K562 (cell line): ENCODE results near the gene MICOS13. TPM values are rescaled to one million over a fixed set of nuclear protein-coding genes. Genes with fewer than 3 reads are reported as not detected.

Experiments
- ATAC-seq: fragments of 200-7000 bp; cut with Tn5 transposase; 3 replicates; pipeline ENCODE4 v1.9.1; 2020; ENCODE audit warnings: moderate library complexity
- BruUV-seq: library from RNA; stranded (reverse); fragments of 400-500 nt; replicated peaks from 2 replicates; lab custom pipeline; 2021; lab: Mats Ljungman, UMichigan
- CTCF ChIA-PET: fragments of 300-600 bp; formaldehyde crosslinking; extraction: SDS; loops from one replicate; lab custom pipeline; 2021; ENCODE audit warnings: low intra/inter-chr PET ratio; lab: Yijun Ruan, JAX
- POLR2A ChIA-PET: fragments of 300-600, 350-650 bp; sonication (Branson Sonifier 250); formaldehyde crosslinking; extraction: SDS; loops from one replicate; lab custom pipeline; 2021; ENCODE audit warnings: antibody characterized with exemption, inconsistent platforms; lab: Yijun Ruan, JAX
- DNase-seq, 4 experiments: peaks; one replicate each; pipeline versions ENCODE4 v3.0.0 to v3.0.0-alpha.2; 2011 to 2018; ENCODE audit warnings: low spot score in 3 of 4, mixed read lengths in 3 of 4; ENCODE audit errors: extremely low read depth in 1 of 4
- FAIRE-seq: peaks from 2 replicates; lab custom pipeline; 2011; peaks lifted over from hg19 to GRCh38; lab: Jason Lieb, UNC
- H2AFZ ChIP-seq: 2 replicates; pipeline ENCODE4 v1.6.0; 2011; ENCODE audit warnings: low read depth, low read length, control low read depth, inconsistent platforms
- H3K27ac ChIP-seq: fragments of 200-600 bp; 3 replicates; pipeline ENCODE4 v1.8.0; 2011; ENCODE audit warnings: low read depth, mild to moderate bottlenecking, control low read depth, inconsistent platforms, low read length, moderate library complexity, mixed read lengths; ENCODE audit errors: extremely low read depth
- H3K27me3 ChIP-seq, 2 experiments: fragments of 300-600 bp in 1 of 2; 2 replicates in 1 of 2; 3 replicates in 1 of 2; pipeline versions ENCODE4 v1.6.0 to v1.8.0; 2011; ENCODE audit warnings: inconsistent platforms in 2 of 2, low read length in 2 of 2, mild to moderate bottlenecking in 1 of 2, mixed read lengths in 1 of 2, moderate library complexity in 1 of 2; ENCODE audit not compliant: control insufficient read depth in 2 of 2, insufficient read depth in 2 of 2
- H3K36me3 ChIP-seq: fragments of 300-600 bp; 3 replicates; pipeline ENCODE4 v1.8.0; 2011; ENCODE audit warnings: mild to moderate bottlenecking, low read length, inconsistent platforms; ENCODE audit not compliant: control insufficient read depth, insufficient read depth
- H3K4me1 ChIP-seq, 2 experiments: fragments of 200-600 bp in 1 of 2; replicated peaks in 1 of 2; 2 replicates in 1 of 2; 3 replicates in 1 of 2; pipeline versions ENCODE4 v1.5.1 to v1.8.0; 2011; ENCODE audit warnings: inconsistent platforms in 2 of 2, low read length in 2 of 2, mild to moderate bottlenecking in 1 of 2, mixed read lengths in 1 of 2, moderate library complexity in 1 of 2; ENCODE audit not compliant: control insufficient read depth in 2 of 2, insufficient read depth in 2 of 2
- H3K4me2 ChIP-seq: 2 replicates; pipeline ENCODE4 v1.6.1; 2011; ENCODE audit warnings: low read length, control low read depth, inconsistent platforms, mixed read lengths; ENCODE audit not compliant: insufficient read depth
- H3K4me3 ChIP-seq: fragments of 200-600 bp; sonication (generic), shearing (Covaris generic); 2 replicates; pipeline ENCODE4 v1.5.1; 2016; ENCODE audit warnings: control low read depth, inconsistent platforms
- H3K79me2 ChIP-seq: fragments of 200-600 bp; 3 replicates; pipeline ENCODE4 v1.8.0; 2011; ENCODE audit warnings: low read length, inconsistent platforms; ENCODE audit not compliant: control insufficient read depth, insufficient read depth
- H3K9ac ChIP-seq, 2 experiments: 2 replicates each; pipeline versions ENCODE4 v1.6.0 to v1.6.1; 2011; ENCODE audit warnings: low read depth in 2 of 2, low read length in 2 of 2, control low read depth in 1 of 2, inconsistent platforms in 1 of 2, mild to moderate bottlenecking in 1 of 2, mixed read lengths in 1 of 2; ENCODE audit not compliant: insufficient read depth in 1 of 2
- H3K9me1 ChIP-seq: one replicate; pipeline ENCODE4 v1.6.0; 2011; ENCODE audit warnings: inconsistent platforms, mild to moderate bottlenecking, low read length, moderate library complexity; ENCODE audit not compliant: control insufficient read depth, insufficient read depth
- H3K9me3 ChIP-seq: replicated peaks from 2 replicates; pipeline ENCODE4 v1.5.1; 2011; ENCODE audit warnings: low read depth, low read length, inconsistent platforms; ENCODE audit not compliant: control insufficient read depth, insufficient read depth
- H4K20me1 ChIP-seq: replicated peaks from 2 replicates; pipeline ENCODE4 v1.6.1; 2011; ENCODE audit warnings: low read length, inconsistent platforms, mixed read lengths; ENCODE audit not compliant: control insufficient read depth, insufficient read depth
- CTCF ChIP-seq, 3 experiments: IDR thresholded peaks in 2 of 3; conservative IDR thresholded peaks in 1 of 3; 2 replicates each; pipeline ENCODE4 v1.5.1; 2011 to 2012; ENCODE audit warnings: low read length in 3 of 3, mild to moderate bottlenecking in 3 of 3, control low read depth in 2 of 3, improper control_type of control experiment in 1 of 3, inconsistent platforms in 1 of 3, low read depth in 1 of 3, mixed read lengths in 1 of 3, moderate library complexity in 1 of 3; ENCODE audit not compliant: insufficient read depth in 2 of 3
- KDM1A ChIP-seq, 2 experiments: fragments of 450-650 bp; IDR thresholded peaks; 2 replicates each; pipeline ENCODE4 v1.6.1; 2016; ENCODE audit warnings: mild to moderate bottlenecking in 2 of 2
- MCM7 ChIP-seq, 2 experiments: fragments of 450-650 bp; IDR thresholded peaks; 2 replicates each; pipeline ENCODE4 v1.6.1; 2016 to 2018
- POLR2G ChIP-seq: fragments of 200-400 bp; formaldehyde crosslinking; IDR thresholded peaks from 2 replicates; pipeline ENCODE4 v1.6.1; 2017; ENCODE audit warnings: low read depth, mild to moderate bottlenecking, antibody characterized with exemption, low read length, moderate library complexity
- POLR2H ChIP-seq: IDR thresholded peaks from 2 replicates; pipeline ENCODE4 v1.6.1; 2016; ENCODE audit warnings: missing genetic modification characterization, low read depth, mild to moderate bottlenecking, control low read depth, missing compliant biosample characterization, moderate library complexity
- POLR3A ChIP-seq: IDR thresholded peaks from 2 replicates; pipeline ENCODE4 v1.6.1; 2011; ENCODE audit warnings: borderline replicate concordance, mild to moderate bottlenecking, moderate library complexity; ENCODE audit not compliant: insufficient read length, insufficient read depth; ENCODE audit errors: extremely low read depth
- RBM22 ChIP-seq: fragments of 200-400 bp; formaldehyde crosslinking; IDR thresholded peaks from 2 replicates; pipeline ENCODE4 v1.6.1; 2018; ENCODE audit warnings: low read length, low read depth; ENCODE audit not compliant: poor library complexity, severe bottlenecking
- WGBS: fragments of 100-300 bp; shearing (Covaris generic); methylation state at CpG from one replicate; pipeline ENCODE4 v1.1.6; 2016; ENCODE audit warnings: low coverage, mixed read lengths; ENCODE audit not compliant: insufficient coverage; ENCODE audit errors: missing lambda C conversion rate; 5-methylcytosine and 5-hydroxymethylcytosine counted together
- in situ Hi-C: fragments of 300-500 bp; cut with MboI; formaldehyde crosslinking; loops from 4 replicates; pipeline ENCODE4 v1.15.0; 2018; ENCODE audit warnings: inconsistent platforms, mixed read lengths
- intact Hi-C: fragments of 100-400 bp; cut with micrococcal nuclease; formaldehyde crosslinking; loops from 2 replicates; pipeline ENCODE4 v1.14.2; 2022
- polyA plus RNA-seq, 8 experiments: library from polyadenylated mRNA; depleted of rRNA in 4 of 8; stranded (reverse) in 5 of 8; unstranded in 3 of 8; fragments of >200 nt; fragmentation: Nextera tagmentation in 2 of 8; fragmentation: Illumina TruSeq in 1 of 8; extraction: Ambion mirVana in 2 of 8; extraction: Trizol in 1 of 8; gene quantifications; 2 replicates each; pipeline versions ENCODE4 v1.2.1 to v1.2.3, GENCODE V29; 2011 to 2014; ENCODE audit warnings: inconsistent platforms in 1 of 8, missing spikeins in 1 of 8
- total RNA-seq, 7 experiments: library from RNA; depleted of rRNA in 6 of 7; stranded (reverse); fragments of >200 nt in 6 of 7; fragmentation: Illumina TruSeq in 2 of 7; extraction: Trizol in 2 of 7; gene quantifications; 2 replicates each; pipeline versions ENCODE4 v1.2.1 to v1.2.3, GENCODE V29; 2011 to 2021; ENCODE audit warnings: low replicate concordance in 1 of 7

The MICOS13 gene
- total and polyA plus RNA-seq, 9 of the 15 experiments (the other 6 are each of a cell fraction or from before 2014, with no cell fraction given): 15.5 to 220 (median 49.4) TPM

GRCh38 chr19:5652261-5652660, 28.1 kb downstream of the MICOS13 start:
- no peak for DNase-seq
- H3K27me3 ChIP-seq: no peaks in the 10 kb centered on the region
- in situ Hi-C loops: no loop called here
- H2AFZ ChIP-seq: no peak overlapping the region
- ChIA-PET CTCF (no interaction called here), POLR2A (no interaction called here)
- no peaks in the 10 kb centered on the region for H3K9me1 ChIP-seq
- no TSS peak for BruUV-seq
- H3K36me3 ChIP-seq: peaks cover 89% of the 10 kb centered on the region
- WGBS: 97% methylated on average over 10 of the region's 10 CpGs
- H3K9me3 ChIP-seq: no peaks in the 10 kb centered on the region
- TF ChIP-seq KDM1A (IDR thresholded peaks at IDR 0.05): no peak
- 0 out of 2 replicates have a peak, but pooled peaks have one; percentile 20 for TF ChIP-seq POLR2H (tag)
- no peak overlapping the region for H3K4me2 ChIP-seq
- FAIRE-seq: no peak
- no peaks in the 10 kb centered on the region for H3K4me1 ChIP-seq
- H3K27ac ChIP-seq: no peak overlapping the region
- H3K9ac ChIP-seq: no peak overlapping the region
- no peak for ATAC-seq
- intact Hi-C loops: no loop called here
- H3K79me2 ChIP-seq: peaks cover 2% of the 10 kb centered on the region; the same call in 1 of the 3 replicates
- H3K4me3 ChIP-seq: no peak overlapping the region
- H4K20me1 ChIP-seq: peaks cover 2% of the 10 kb centered on the region; the same call in 1 of the 2 replicates

GRCh38 chr19:5651361-5651760, 29.0 kb downstream of the MICOS13 start:
- Histone ChIP-seq H4K20me1 (peaks cover 2% of the 10 kb centered on the region), H3K4me2 (no peak overlapping the region), H2AFZ (no peak overlapping the region), H3K79me2 (peaks cover 10% of the 10 kb centered on the region), H3K27ac (no peak overlapping the region), H3K9ac (no peak overlapping the region), H3K4me1 (no peaks in the 10 kb centered on the region), H3K4me3 (no peak overlapping the region), H3K9me1 (no peaks in the 10 kb centered on the region), H3K36me3 (peaks cover 91% of the 10 kb centered on the region), H3K27me3 (no peaks in the 10 kb centered on the region), H3K9me3 (no peaks in the 10 kb centered on the region)
- intact Hi-C loops: no loop called here
- POLR2A ChIA-PET: interaction anchor here (1.2 to 1.5 kb wide), 2 partner anchors 11 to 16 kb away, joined by 3 to 5 read pairs; no protein-coding TSS in a partner anchor
- DNase-seq (no peak), ATAC-seq (no peak; the same call in 2 of the 3 replicates), FAIRE-seq (no peak)
- in situ Hi-C loops: no loop called here
- CTCF ChIA-PET: no interaction called here
- WGBS: 92% methylated on average over 5 of the region's 5 CpGs
- TF ChIP-seq MCM7 (IDR thresholded peaks at IDR 0.05) (no peak), RBM22 (peak; percentile 33), POLR3A (no peak), CTCF (IDR thresholded peaks at IDR 0.05 in 2 of 3, conservative IDR thresholded peaks at IDR 0.05 in 1 of 3; ENCODE audit: insufficient read depth in 2 of 3, low read depth in 1 of 3, low read length in 3 of 3) (0 out of 6 replicates have a peak, but pooled peaks of 1 of the 3 experiments have one; percentile 16), POLR2G (peak; percentile 32; the same call in 1 of the 2 replicates)
- no TSS peak for BruUV-seq
